Natural killer cell treated with Interleukin-12 subunit alpha and Interleukin-12 subunit beta and Interleukin-15 and Interleukin-18, amount 100 ng/mL, for 72 hours (primary cell): ENCODE data around the gene ASXL2. TPM values are rescaled to one million over a fixed set of nuclear protein-coding genes. Genes with fewer than 3 reads are reported as not detected.

Experiments used
- ATAC-seq, 2 donors: fragments of 150-1000 bp; cut with Tn5 transposase in 1 of 2; sonication (Bioruptor Pico), chemical (Tn5 transposase) in 1 of 2; 2 replicates each; pipeline ENCODE4 v1.10.0; 2021
- DNase-seq: peaks from one replicate; pipeline ENCODE4 v3.0.0; 2022; ENCODE audit warnings: low spot score
- H3K27ac Mint-ChIP-seq, 2 donors: 1 replicate in 1 of 2; 2 replicates in 1 of 2; pipeline ENCODE4 v1.8.0; 2022; ENCODE audit warnings: mixed read lengths in 2 of 2, mild to moderate bottlenecking in 1 of 2, moderate library complexity in 1 of 2
- H3K27me3 Mint-ChIP-seq, 2 donors: 1 replicate in 1 of 2; 2 replicates in 1 of 2; pipeline ENCODE4 v1.8.0; 2022; ENCODE audit warnings: mixed read lengths in 2 of 2
- H3K36me3 Mint-ChIP-seq: one replicate; pipeline ENCODE4 v1.8.0; 2022; ENCODE audit warnings: mixed read lengths
- H3K4me1 Mint-ChIP-seq, 2 donors: 1 replicate in 1 of 2; 2 replicates in 1 of 2; pipeline ENCODE4 v1.8.0; 2022; ENCODE audit warnings: low read depth in 2 of 2, mixed read lengths in 2 of 2, mild to moderate bottlenecking in 1 of 2
- H3K4me3 Mint-ChIP-seq: one replicate; pipeline ENCODE4 v1.8.0; 2022; ENCODE audit warnings: mixed read lengths
- H3K9me3 Mint-ChIP-seq: 2 replicates; pipeline ENCODE4 v1.8.0; 2022; ENCODE audit warnings: mixed read lengths
- total RNA-seq, 2 donors: library from RNA; stranded (reverse); gene quantifications; one replicate each; pipeline ENCODE4 v1.2.3, GENCODE V29; 2022

The ASXL2 gene
- total RNA-seq, 2 donors from 2014 or later, result 37.2 to 38.8 TPM

DNA sequence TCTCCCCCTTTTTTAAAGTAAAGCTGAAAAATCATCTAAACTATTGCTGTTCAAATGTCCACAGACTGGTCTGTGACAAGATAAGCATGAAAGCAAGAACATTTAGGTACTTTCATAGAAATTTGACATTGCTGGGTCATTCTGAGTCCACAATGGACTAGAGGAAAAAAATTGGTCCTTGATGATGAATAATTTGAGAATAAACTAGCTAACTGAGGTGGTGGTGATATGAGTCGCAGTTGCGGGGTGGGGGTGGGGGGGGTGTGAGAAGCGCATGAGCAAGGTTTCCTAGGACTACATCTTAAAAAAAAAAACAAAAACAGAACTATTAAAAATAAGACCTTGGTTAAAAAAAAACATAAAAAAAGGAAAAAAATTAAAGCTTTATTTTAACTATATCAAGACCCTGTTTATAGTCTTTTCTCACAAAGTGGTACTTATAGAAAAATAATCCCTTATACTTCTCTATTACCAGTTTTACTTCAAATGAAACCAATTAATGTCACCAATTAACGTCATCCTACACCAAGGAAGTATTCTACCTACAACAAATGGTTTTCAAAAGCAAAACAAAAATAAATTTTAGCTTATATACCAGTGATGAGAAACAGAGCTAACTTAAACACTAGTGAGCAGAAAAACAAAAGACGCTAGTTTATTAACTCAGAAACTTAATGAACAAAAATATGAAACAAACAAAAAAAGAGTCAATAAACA is 88.1 kb downstream of the ASXL2 start:
- H3K4me1 Mint-ChIP-seq, result peaks cover 40 to 59% of the 10 kb centered on the region in 2 donors
- no peaks in the 10 kb centered on the region for H3K36me3 Mint-ChIP-seq
- DNase-seq (no peak), ATAC-seq (peak in 1 of 2 donors; percentile 64)
- peak overlapping the region; percentile 82 for H3K4me3 Mint-ChIP-seq
- H3K9me3 Mint-ChIP-seq, result no peaks in the 10 kb centered on the region
- H3K27ac Mint-ChIP-seq, result peak overlapping the region; percentile 25 to 73
- H3K27me3 Mint-ChIP-seq, result no peaks in the 10 kb centered on the region

GRCh38 chr2:25788457-25788856 is 89.8 kb downstream of the ASXL2 start:
- H3K27ac Mint-ChIP-seq, result peak overlapping the region; percentile 72 to 73

GRCh38 chr2:25787020-25787419 is 91.3 kb downstream of the ASXL2 start:
- ATAC-seq, result no peak
- no peak for DNase-seq
- H3K4me1 Mint-ChIP-seq, result peaks cover 28 to 38% of the 10 kb centered on the region in 2 donors

More at GRCh38 chr2:25788457-25788856, 89.8 kb downstream of the ASXL2 start:
- H3K9me3 Mint-ChIP-seq, result no peaks in the 10 kb centered on the region
- H3K27me3 Mint-ChIP-seq, result no peaks in the 10 kb centered on the region
- ATAC-seq (peak; percentile 45 to 80), DNase-seq (no peak)
- peaks cover 28 to 41% of the 10 kb centered on the region in 2 donors for H3K4me1 Mint-ChIP-seq
- H3K4me3 Mint-ChIP-seq, result peak overlapping the region; percentile 82
- no peaks in the 10 kb centered on the region for H3K36me3 Mint-ChIP-seq

GRCh38 chr2:25784404-25784803 is 93.9 kb downstream of the ASXL2 start:
- peaks cover 18 to 21% of the 10 kb centered on the region in 2 donors for H3K4me1 Mint-ChIP-seq
- no peaks in the 10 kb centered on the region for H3K9me3 Mint-ChIP-seq
- no peak for DNase-seq
- H3K4me3 Mint-ChIP-seq, result no peak overlapping the region
- ATAC-seq, result no peak
- H3K27ac Mint-ChIP-seq, result no peak overlapping the region
- H3K27me3 Mint-ChIP-seq, result no peaks in the 10 kb centered on the region
- H3K36me3 Mint-ChIP-seq, result no peaks in the 10 kb centered on the region

More at GRCh38 chr2:25787020-25787419, 91.3 kb downstream of the ASXL2 start:
- Mint-ChIP-seq H3K4me3 (no peak overlapping the region), H3K9me3 (no peaks in the 10 kb centered on the region), H3K27ac (no peak overlapping the region), H3K27me3 (no peaks in the 10 kb centered on the region), H3K36me3 (no peaks in the 10 kb centered on the region)

DNA sequence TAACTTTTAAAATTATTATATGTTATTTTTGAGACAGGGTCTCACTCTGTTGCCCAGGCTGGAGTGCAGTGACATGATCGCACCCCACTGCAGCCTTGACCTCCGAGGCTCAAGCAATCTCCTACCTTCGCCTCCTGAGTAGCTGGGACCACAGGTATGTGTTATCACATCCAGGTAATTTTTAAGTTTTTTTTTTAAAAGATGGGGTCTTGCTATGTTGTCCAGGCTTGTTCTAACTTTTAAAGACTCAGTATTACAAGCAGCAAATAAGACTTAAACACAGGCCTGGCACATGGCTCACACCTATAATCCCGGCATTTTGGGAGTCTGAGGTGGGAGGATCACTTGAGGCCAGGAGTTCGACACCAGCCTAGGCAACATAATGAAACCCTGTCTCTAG is 101.2 kb downstream of the ASXL2 start:
- H3K9me3 Mint-ChIP-seq, result no peaks in the 10 kb centered on the region
- H3K27ac Mint-ChIP-seq, result no peak overlapping the region
- H3K4me1 Mint-ChIP-seq, result peaks cover 0 to 5% of the 10 kb centered on the region in 2 donors
- no peaks in the 10 kb centered on the region for H3K36me3 Mint-ChIP-seq
- DNase-seq, result no peak
- no peak for ATAC-seq
- H3K27me3 Mint-ChIP-seq, result no peaks in the 10 kb centered on the region
- H3K4me3 Mint-ChIP-seq, result no peak overlapping the region

GRCh38 chr2:25772078-25772477 is 106.2 kb downstream of the ASXL2 start:
- H3K4me1 Mint-ChIP-seq, result peaks cover 1 to 2% of the 10 kb centered on the region in 2 donors
- H3K36me3 Mint-ChIP-seq, result peaks cover 11% of the 10 kb centered on the region
- H3K4me3 Mint-ChIP-seq, result no peak overlapping the region
- H3K27me3 Mint-ChIP-seq, result no peaks in the 10 kb centered on the region
- no peak overlapping the region for H3K27ac Mint-ChIP-seq
- ATAC-seq, result no peak
- DNase-seq, result no peak
- no peaks in the 10 kb centered on the region for H3K9me3 Mint-ChIP-seq

DNA sequence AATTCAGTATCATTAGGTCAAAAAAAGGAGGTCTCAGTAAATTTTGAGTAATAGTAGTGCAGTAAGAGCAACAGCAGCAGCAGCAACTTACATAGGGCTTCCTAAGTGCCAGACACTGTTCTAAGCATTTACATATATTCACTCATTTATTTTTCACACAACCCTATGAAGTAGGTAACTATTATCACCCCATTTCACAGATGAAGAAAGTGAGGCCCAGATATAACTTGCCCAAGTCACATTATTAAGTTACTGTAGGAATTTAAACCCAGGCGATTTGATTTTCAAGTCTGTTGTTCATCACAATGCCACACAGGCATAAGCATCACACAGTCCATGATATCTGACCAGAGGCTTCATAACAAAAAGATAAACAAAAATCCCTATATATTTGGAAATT is 114.7 kb downstream of the ASXL2 start:
- Mint-ChIP-seq H3K36me3 (peaks cover 25% of the 10 kb centered on the region), H3K4me3 (no peak overlapping the region)

DNA sequence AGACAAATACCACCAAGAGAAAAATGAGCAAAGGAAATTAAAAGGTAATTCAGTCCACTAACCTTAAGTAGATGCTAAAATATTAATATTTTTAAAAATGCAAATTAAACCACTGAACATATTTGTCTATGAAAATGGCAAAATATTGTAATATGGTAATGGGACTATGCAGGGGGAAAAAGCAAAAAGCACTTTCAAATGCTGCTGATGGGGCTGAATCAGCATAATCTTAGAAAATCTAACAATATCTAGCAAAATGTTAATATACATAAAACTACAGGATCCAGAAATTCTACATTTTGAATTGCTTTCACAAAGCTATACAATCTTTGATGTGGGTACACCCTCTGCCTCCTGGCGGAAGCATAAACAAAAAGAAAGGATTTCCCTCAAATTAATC is 118.0 kb downstream of the ASXL2 start:
- DNase-seq, result no peak
- Mint-ChIP-seq H3K4me3 (no peak overlapping the region), H3K4me1 (peaks cover 3 to 9% of the 10 kb centered on the region in 2 donors), H3K27me3 (no peaks in the 10 kb centered on the region), H3K36me3 (peaks cover 6% of the 10 kb centered on the region), H3K9me3 (no peaks in the 10 kb centered on the region), H3K27ac (peak overlapping the region in 1 of 2 donors; percentile 28)
- no peak for ATAC-seq

More for the DNA sequence above, 114.7 kb downstream of the ASXL2 start:
- Mint-ChIP-seq H3K27ac (no peak overlapping the region), H3K9me3 (no peaks in the 10 kb centered on the region), H3K4me1 (peaks cover 11 to 12% of the 10 kb centered on the region in 2 donors), H3K27me3 (no peaks in the 10 kb centered on the region)
- DNase-seq (no peak), ATAC-seq (no peak)

GRCh38 chr2:25758348-25758747 is 119.9 kb downstream of the ASXL2 start:
- no peak overlapping the region for H3K27ac Mint-ChIP-seq
- peaks cover 8 to 16% of the 10 kb centered on the region in 2 donors for H3K4me1 Mint-ChIP-seq
- no peak overlapping the region for H3K4me3 Mint-ChIP-seq
- no peaks in the 10 kb centered on the region for H3K9me3 Mint-ChIP-seq
- DNase-seq (no peak), ATAC-seq (no peak)
- H3K27me3 Mint-ChIP-seq, result no peaks in the 10 kb centered on the region
- H3K36me3 Mint-ChIP-seq, result peaks cover 16% of the 10 kb centered on the region

DNA sequence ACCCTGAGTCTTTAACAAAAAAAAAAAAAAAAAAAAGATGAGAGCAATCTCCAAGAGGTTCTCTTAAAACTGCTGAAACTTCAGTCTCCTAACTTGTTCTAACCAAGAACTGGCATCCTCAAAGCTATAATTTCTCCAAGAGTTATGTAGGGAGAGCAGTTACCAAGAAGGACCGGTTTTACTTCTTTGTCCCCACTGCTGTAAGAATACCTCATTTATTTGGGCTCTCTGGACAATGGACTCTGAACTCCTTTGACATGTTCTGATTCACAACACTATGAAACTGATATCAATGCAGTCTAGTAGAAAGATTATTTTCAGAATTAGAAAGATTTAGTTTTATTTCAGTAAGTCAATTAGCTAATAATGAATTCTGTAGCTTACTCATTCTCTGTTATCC is 120.4 kb downstream of the ASXL2 start:
- DNase-seq (no peak), ATAC-seq (no peak)
- H3K9me3 Mint-ChIP-seq, result no peaks in the 10 kb centered on the region
- no peak overlapping the region for H3K4me3 Mint-ChIP-seq
- peaks cover 11 to 16% of the 10 kb centered on the region in 2 donors for H3K4me1 Mint-ChIP-seq
- peaks cover 16% of the 10 kb centered on the region for H3K36me3 Mint-ChIP-seq
- no peaks in the 10 kb centered on the region for H3K27me3 Mint-ChIP-seq
- H3K27ac Mint-ChIP-seq, result no peak overlapping the region

DNA sequence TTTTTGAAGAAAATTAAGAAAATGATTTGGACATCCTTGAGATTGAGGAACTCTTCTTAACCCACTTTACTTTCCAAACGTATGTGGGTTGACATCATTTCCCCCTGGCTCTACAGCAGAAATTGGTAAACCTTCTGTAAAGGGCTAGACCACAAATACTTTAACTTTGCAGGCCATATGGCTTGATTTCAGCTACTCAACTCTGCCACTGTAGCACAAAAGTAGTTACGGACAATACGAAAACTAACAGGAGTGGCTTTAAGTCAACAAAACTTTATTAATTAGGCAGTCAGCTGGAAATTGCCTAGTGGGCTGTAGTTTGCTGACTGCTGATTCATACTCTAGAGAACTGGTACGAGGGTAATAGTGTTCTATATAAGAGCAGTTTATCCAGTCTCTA is 121.8 kb downstream of the ASXL2 start:
- no peak overlapping the region for H3K4me3 Mint-ChIP-seq
- peaks cover 7 to 16% of the 10 kb centered on the region in 2 donors for H3K4me1 Mint-ChIP-seq
- H3K36me3 Mint-ChIP-seq, result peaks cover 16% of the 10 kb centered on the region
- H3K27me3 Mint-ChIP-seq, result no peaks in the 10 kb centered on the region
- ATAC-seq (no peak), DNase-seq (no peak)
- H3K27ac Mint-ChIP-seq, result peak overlapping the region in 1 of 2 donors; percentile 36
- no peaks in the 10 kb centered on the region for H3K9me3 Mint-ChIP-seq

- H3K4me1 Mint-ChIP-seq, result peaks cover 15 to 17% of the 10 kb centered on the region in 2 donors
- H3K36me3 Mint-ChIP-seq, result peaks cover 19% of the 10 kb centered on the region
- no peaks in the 10 kb centered on the region for H3K27me3 Mint-ChIP-seq
- H3K27ac Mint-ChIP-seq, result peak overlapping the region; percentile 29 to 67
- DNase-seq (no peak), ATAC-seq (peak in 1 of 2 donors; percentile 62)
- peak overlapping the region; percentile 67 for H3K4me3 Mint-ChIP-seq
- no peaks in the 10 kb centered on the region for H3K9me3 Mint-ChIP-seq
Observed at GRCh38 chr2:25749676-25750075, 128.6 kb downstream of the ASXL2 start.

GRCh38 chr2:25744055-25744454 is 134.2 kb downstream of the ASXL2 start:
- DNase-seq (no peak), ATAC-seq (no peak)
- no peaks in the 10 kb centered on the region for H3K27me3 Mint-ChIP-seq
- H3K4me1 Mint-ChIP-seq, result peaks cover 15 to 27% of the 10 kb centered on the region in 2 donors
- H3K9me3 Mint-ChIP-seq, result no peaks in the 10 kb centered on the region
- H3K27ac Mint-ChIP-seq, result no peak overlapping the region
- peaks cover 15% of the 10 kb centered on the region for H3K36me3 Mint-ChIP-seq
- no peak overlapping the region for H3K4me3 Mint-ChIP-seq

- Mint-ChIP-seq H3K4me1 (peaks cover 15 to 32% of the 10 kb centered on the region in 2 donors), H3K36me3 (peaks cover 18% of the 10 kb centered on the region), H3K4me3 (no peak overlapping the region), H3K27ac (peak overlapping the region; percentile 8 to 17), H3K27me3 (no peaks in the 10 kb centered on the region), H3K9me3 (no peaks in the 10 kb centered on the region)
- no peak for DNase-seq
- no peak for ATAC-seq
Observed at GRCh38 chr2:25743132-25743830, 135.0 kb downstream of the ASXL2 start.
